Stimulated activated CD8-positive, alpha-beta memory T cell treated with anti-CD3 and anti-CD28 coated beads, Interleukin-7, amount 100 ng/mL, for 48 hours (primary cell): ENCODE measurements around the gene EIF4E1B.

Experiments
- DNase-seq, 2 donors: peaks; one replicate each; pipeline ENCODE4 v3.0.0-alpha.2; 2020; ENCODE audit warnings: low read depth in 1 of 2; ENCODE audit errors: extremely low read depth in 1 of 2

EIF4E1B gene

GRCh38 chr5:176603091-176603490 is 27.4 kb upstream of the EIF4E1B start:
- no peak for DNase-seq

GRCh38 chr5:176606032-176606431 is 24.4 kb upstream of the EIF4E1B start:
- no peak for DNase-seq

GRCh38 chr5:176606875-176607274 is 23.6 kb upstream of the EIF4E1B start:
- no peak for DNase-seq

- no peak for DNase-seq
Measured at GRCh38 chr5:176608142-176608705, 22.3 kb upstream of the EIF4E1B start.

GRCh38 chr5:176608937-176609723 is 21.3 kb upstream of the EIF4E1B start:
- no peak for DNase-seq

- peak; percentile 23 to 50 for DNase-seq
Measured at GRCh38 chr5:176609724-176610434, 20.6 kb upstream of the EIF4E1B start, which contains the start of gene GPRIN1. GPRIN1 (minus strand) TSS chr5:176610156; CDS start chr5:176599834, 10,322 bp downstream.

GRCh38 chr5:176610435-176610773 is 20.1 kb upstream of the EIF4E1B start:
- DNase-seq: no peak

- DNase-seq: peak in 1 of 2 donors; percentile 25
Measured at GRCh38 chr5:176611435-176611834, 19.0 kb upstream of the EIF4E1B start.

GRCh38 chr5:176612008-176612407 is 18.5 kb upstream of the EIF4E1B start:
- DNase-seq: no peak

- no peak for DNase-seq
Measured at GRCh38 chr5:176612855-176613254, 17.6 kb upstream of the EIF4E1B start.

GRCh38 chr5:176614805-176615478 is 15.5 kb upstream of the EIF4E1B start:
- DNase-seq: no peak

- DNase-seq: no peak
Measured at GRCh38 chr5:176616511-176616910, 14.0 kb upstream of the EIF4E1B start.

GRCh38 chr5:176618783-176619182 is 11.7 kb upstream of the EIF4E1B start:
- DNase-seq: no peak

GRCh38 chr5:176619203-176619568 is 11.3 kb upstream of the EIF4E1B start:
- peak; percentile 75 to 89 for DNase-seq

- DNase-seq: no peak
Measured at GRCh38 chr5:176619569-176620332, 10.7 kb upstream of the EIF4E1B start.

- DNase-seq: no peak
Measured at GRCh38 chr5:176620333-176620981, 10.0 kb upstream of the EIF4E1B start.

GRCh38 chr5:176621661-176622079 is 8.8 kb upstream of the EIF4E1B start:
- no peak for DNase-seq

GRCh38 chr5:176624142-176624541 is 6.3 kb upstream of the EIF4E1B start:
- DNase-seq: no peak

- no peak for DNase-seq
Measured at GRCh38 chr5:176624938-176625337, 5.5 kb upstream of the EIF4E1B start.

- DNase-seq: no peak
Measured at GRCh38 chr5:176625512-176625911, 5.0 kb upstream of the EIF4E1B start.
